Posterior vena cava (tissue), 2 donors: ENCODE results near the gene FHIT. TPM values are rescaled to one million over a fixed set of nuclear protein-coding genes. Genes with fewer than 3 reads are reported as not detected.

Source experiments
- DNase-seq: peaks from one replicate; pipeline ENCODE4 v3.0.0-alpha.2; 2020; ENCODE audit warnings: low spot score
- intact Hi-C, 2 donors: fragments of 100-400 bp; cut with DNase I; formaldehyde crosslinking; loops; one replicate each; pipeline versions ENCODE4 v1.14.1 to v1.14.2; 2022 to 2023
- total RNA-seq, 2 donors: library from RNA; stranded (reverse); fragmentation: NEBNext Ultra II Directional; extraction: Animal tissue kit (Norgen Biotek cat#: 25700); gene quantifications; one replicate each; pipeline ENCODE4 v1.2.1, GENCODE V29; 2021
- donor health status: DM: yes; HTN: yes; CAD: no.
- donor health status: DM: yes; HTN: yes; CAD: no.

FHIT gene
- total RNA-seq, 2 donors from 2014 or later = 6.0 to 9.2 TPM

GRCh38 chr3:60319179-60319858 lies 931.9 kb downstream of the FHIT start:
- intact Hi-C loops = no loop called here
- no peak for DNase-seq

- no peak for DNase-seq
- intact Hi-C loops = no loop called here
These were observed 935.0 kb downstream of the FHIT start for GRCh38 chr3:60316121-60316797.

GRCh38 chr3:60313951-60314461 lies 937.2 kb downstream of the FHIT start:
- intact Hi-C loops = no loop called here

DNA sequence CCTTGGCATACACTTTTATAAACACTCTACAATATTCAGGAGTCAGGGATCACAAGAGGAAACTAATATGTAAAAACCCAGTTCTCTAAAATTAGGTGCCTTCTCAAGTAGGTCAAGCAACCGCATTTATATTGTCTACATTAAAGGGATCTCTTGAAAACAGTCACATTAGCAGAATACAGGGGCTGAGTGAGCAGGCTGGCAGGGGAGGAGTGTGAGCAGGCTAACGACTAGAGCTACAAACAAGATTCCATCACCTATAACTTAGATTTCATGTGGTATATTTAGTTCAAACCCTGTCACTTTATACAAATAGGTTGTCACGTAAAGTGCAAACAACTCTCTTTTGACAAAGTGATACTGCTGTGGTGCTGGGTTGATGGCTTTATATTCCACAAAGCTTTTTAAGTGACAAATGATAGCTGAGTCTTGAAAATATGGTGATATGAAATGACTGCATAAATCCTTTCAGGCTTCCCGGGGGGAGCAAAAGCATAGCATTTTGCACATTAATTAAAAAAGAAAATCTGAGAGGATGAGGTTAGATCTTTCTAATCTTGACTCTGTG lies 937.9 kb downstream of the FHIT start:
- no peak for DNase-seq
- intact Hi-C loops = no loop called here

More at GRCh38 chr3:60313951-60314461, 937.2 kb downstream of the FHIT start:
- DNase-seq = no peak

DNA sequence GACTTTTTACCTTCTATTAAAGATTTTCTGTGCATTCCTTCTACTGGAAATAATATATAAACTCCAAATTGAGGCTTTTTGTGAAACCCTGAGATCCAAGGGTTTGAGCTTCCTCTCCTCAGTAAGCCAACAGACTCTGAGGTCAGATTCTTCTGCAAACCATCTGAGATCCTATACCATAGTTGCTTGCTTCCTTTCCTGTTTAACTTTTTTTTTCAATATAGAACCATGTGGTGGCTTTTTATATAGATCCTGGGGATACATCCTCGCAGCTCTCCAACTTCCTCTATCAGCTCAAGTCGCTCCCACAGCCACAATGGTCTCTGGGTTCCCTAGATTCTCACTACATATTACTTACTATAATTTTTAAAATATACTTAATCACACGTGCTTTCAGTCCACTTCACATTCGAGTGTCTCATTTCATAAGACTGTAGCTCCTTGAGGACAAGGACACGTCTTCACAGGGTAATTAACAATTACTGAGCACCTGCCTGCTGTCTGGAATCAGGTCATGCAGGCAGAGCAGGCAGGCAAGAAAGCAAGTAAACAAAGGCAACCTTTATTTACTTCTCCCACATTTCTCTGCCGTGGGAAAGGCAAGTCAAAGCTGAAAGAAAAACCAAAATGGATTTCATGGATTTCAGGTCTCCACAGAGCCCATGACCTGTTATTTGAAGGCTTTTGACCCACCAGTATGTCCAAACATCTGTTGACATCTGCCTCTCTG lies 941.5 kb downstream of the FHIT start:
- DNase-seq = no peak
- intact Hi-C loops = no loop called here

DNA sequence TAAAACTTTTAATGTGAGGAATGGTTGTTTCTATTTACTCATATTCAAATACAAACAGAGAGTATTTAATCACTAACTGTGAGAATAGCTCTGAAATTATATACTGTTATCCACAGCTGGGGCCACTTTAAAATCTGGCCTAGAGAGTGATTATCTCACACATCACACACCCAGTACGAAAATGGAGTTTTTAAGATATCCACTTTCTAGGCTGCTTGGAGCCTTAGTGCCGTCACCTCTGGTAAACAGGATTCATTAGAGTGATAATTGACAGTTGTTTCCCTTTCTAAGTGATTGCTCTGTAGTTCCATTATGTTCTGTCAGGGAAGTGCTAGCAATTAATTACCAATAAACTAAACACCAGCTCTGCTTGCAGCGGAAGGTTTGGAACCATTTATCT lies 942.4 kb downstream of the FHIT start:
- no peak for DNase-seq
- intact Hi-C loops = no loop called here

DNA sequence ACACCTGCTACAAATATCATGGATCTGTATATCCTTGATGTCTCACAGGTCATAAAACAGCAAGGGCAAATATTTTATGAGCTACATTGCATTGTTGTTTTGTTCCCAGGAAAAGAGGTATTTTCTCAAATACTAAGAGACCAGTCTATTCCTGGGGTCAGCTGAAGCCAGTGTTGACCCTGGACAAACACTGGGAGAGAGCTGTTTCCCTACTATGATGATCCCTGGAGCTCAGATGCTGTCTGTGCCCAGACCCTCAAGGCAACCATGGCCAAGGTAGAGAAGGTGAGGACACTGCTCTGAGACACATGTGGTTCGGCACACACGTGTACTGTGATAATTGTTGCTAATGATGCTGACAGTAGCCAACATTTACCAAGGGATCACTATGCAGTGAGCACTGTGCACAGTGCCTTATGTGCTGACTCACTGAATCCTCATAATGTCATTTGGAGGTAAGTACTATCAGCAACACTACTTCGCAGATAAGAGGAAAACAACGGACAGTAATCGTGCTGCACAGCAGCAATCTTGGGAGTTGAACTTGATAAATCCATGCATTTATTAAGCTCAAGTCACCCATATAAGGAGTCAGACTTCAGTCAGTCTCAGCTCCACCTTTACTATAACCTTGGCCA lies 943.6 kb downstream of the FHIT start:
- DNase-seq = no peak
- intact Hi-C loops = no loop called here

DNA sequence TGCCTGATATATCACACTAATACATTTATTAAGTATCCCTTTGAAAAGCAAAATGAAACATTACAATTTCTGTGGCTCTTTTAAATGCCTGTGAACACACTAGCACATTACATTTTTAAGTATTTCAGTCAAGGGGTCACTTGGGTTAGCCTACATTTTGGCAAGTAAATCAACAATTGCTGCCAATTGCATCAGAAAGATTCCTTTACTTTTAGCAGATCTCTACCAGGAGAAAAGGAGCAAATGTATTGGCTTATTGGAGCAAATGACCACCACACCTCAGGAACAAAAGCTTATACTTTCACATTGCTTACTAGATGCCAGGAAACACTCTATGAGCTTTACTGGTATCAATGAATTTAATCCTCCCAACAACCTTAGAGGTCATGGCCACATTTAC lies 947.1 kb downstream of the FHIT start:
- intact Hi-C loops = no loop called here
- no peak for DNase-seq

- no peak for DNase-seq
- intact Hi-C loops = no loop called here
These were observed 948.1 kb downstream of the FHIT start for GRCh38 chr3:60303160-60303559.

- no peak for DNase-seq
- intact Hi-C loops = no loop called here
These were observed 950.1 kb downstream of the FHIT start for GRCh38 chr3:60301142-60301541.

DNA sequence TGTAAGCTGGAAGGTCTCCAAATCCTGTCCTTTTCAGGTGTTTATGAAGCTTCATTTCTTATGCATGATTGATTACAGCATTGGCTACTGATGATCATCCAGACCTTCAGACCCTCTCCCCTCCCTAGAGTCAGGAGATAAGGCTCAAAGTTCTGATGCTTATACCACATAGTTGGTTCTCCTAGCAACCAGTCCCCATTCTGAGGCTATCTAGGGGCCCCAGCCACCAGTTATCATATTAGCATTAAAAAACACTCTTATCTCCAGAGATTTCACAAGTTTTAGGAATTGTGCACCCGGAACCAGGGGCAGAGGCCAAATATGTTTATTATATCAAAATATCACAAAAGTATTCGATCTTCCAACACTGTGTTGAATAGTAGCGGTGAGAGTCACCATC lies 953.1 kb downstream of the FHIT start:
- intact Hi-C loops = no loop called here
- DNase-seq = no peak

- intact Hi-C loops = no loop called here
These were observed 957.1 kb downstream of the FHIT start for GRCh38 chr3:60294181-60294580.

GRCh38 chr3:60291115-60291514 lies 960.1 kb downstream of the FHIT start:
- no peak for DNase-seq
- intact Hi-C loops = no loop called here

More at GRCh38 chr3:60294181-60294580, 957.1 kb downstream of the FHIT start:
- no peak for DNase-seq

- intact Hi-C loops = no loop called here
These were observed 961.1 kb downstream of the FHIT start for GRCh38 chr3:60290122-60290492.

GRCh38 chr3:60289341-60290121 lies 961.7 kb downstream of the FHIT start:
- no peak for DNase-seq
- intact Hi-C loops = no loop called here

More at GRCh38 chr3:60290122-60290492, 961.1 kb downstream of the FHIT start:
- DNase-seq = no peak

DNA sequence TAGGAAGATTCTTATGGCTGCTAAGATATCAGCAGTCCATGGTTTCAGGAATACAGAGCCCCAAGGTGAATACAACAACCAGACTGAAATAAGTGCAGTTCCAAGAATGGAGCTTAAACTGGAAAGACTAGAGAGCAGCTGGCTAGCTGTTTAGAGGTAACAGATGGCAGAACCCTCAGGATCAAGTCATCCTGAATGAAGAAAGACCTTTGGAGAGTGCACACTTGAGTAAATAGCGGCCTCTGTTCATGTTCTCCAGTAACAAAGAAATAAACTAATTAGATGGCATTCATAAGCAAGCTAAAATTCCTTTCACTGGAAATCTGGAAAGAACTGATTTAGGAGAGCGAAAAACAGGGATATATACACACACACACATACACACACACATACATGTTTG lies 968.4 kb downstream of the FHIT start:
- DNase-seq = no peak
- intact Hi-C loops = no loop called here

GRCh38 chr3:60281970-60282369 lies 969.3 kb downstream of the FHIT start:
- intact Hi-C loops = no loop called here
- no peak for DNase-seq

DNA sequence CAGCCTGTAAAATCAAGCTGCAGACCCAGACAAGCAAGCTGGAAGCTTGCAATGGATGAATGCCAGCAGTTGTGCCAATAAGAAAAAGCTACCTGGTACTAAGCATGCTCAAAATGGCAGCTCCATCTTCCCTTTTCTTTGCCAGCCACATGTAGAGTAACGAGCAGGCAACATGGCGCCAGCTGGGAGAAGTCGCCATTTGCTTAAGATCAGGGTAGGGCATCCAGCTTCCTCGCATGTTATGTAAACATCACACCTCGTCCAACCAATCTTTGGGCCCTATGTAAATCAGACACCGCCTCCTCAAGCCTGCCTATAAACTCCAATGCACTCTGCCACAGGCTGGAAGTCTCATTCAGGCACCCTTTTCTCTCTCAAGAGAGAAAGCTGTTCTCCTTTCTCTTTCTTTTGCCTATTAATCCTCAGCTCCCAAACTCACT lies 973.9 kb downstream of the FHIT start:
- no peak for DNase-seq
- intact Hi-C loops = no loop called here

- DNase-seq = no peak
- intact Hi-C loops = no loop called here
These were observed 974.6 kb downstream of the FHIT start for GRCh38 chr3:60276615-60277014.
